AG10803 (cell line): ENCODE measurements around the gene HEXA.
"Not testable (repeated sequence)": the region's sequence is repeated elsewhere in the genome, so short reads cannot be mapped to it uniquely, and the experiment has no call there.

ENCODE experiments used
- DNase-seq: peaks from one replicate; pipeline ENCODE4 v3.0.0; 2010; ENCODE audit warnings: low read depth
- H3K4me3 ChIP-seq: 2 replicates; pipeline ENCODE4 v1.5.1; 2011; ENCODE audit warnings: mild to moderate bottlenecking, low read length, control low read depth
- TF ChIP-seq, protein P1 (sequence below): conservative IDR thresholded peaks from 2 replicates; pipeline ENCODE4 v1.5.1; 2011; ENCODE audit warnings: mild to moderate bottlenecking, low read length, control low read depth, inconsistent platforms

HEXA gene

DNA sequence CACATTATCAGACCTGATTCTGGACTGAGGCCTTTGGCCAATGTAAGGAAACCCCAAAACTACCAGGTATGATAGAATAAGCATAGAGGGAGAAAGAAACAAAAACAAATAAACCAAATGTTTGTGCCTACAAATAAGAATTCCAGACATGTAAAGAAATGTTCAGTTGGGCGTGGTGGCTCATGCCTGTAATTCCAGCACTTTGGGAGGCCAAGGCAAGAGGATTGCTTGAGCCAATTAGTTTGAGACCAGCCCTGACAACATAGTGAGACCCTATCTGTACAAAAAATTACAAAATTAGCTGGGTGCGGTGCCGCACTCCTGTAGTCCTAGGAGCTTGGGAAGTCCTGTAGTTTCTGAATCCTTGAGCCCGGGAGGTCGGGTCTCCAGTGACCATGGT lies 35.3 kb upstream of the HEXA start:
- no peak for DNase-seq
- no peak overlapping the region for H3K4me3 ChIP-seq
- TF ChIP-seq, protein P1, sequence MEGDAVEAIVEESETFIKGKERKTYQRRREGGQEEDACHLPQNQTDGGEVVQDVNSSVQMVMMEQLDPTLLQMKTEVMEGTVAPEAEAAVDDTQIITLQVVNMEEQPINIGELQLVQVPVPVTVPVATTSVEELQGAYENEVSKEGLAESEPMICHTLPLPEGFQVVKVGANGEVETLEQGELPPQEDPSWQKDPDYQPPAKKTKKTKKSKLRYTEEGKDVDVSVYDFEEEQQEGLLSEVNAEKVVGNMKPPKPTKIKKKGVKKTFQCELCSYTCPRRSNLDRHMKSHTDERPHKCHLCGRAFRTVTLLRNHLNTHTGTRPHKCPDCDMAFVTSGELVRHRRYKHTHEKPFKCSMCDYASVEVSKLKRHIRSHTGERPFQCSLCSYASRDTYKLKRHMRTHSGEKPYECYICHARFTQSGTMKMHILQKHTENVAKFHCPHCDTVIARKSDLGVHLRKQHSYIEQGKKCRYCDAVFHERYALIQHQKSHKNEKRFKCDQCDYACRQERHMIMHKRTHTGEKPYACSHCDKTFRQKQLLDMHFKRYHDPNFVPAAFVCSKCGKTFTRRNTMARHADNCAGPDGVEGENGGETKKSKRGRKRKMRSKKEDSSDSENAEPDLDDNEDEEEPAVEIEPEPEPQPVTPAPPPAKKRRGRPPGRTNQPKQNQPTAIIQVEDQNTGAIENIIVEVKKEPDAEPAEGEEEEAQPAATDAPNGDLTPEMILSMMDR: no peak

GRCh38 chr15:72406936-72407335 lies 31.1 kb upstream of the HEXA start:
- DNase-seq: no peak

GRCh38 chr15:72404841-72405240 lies 29.0 kb upstream of the HEXA start:
- TF ChIP-seq, protein P1: no peak

More at GRCh38 chr15:72406936-72407335, 31.1 kb upstream of the HEXA start:
- TF ChIP-seq, protein P1: no peak
- H3K4me3 ChIP-seq: no peak overlapping the region

GRCh38 chr15:72404356-72404755 lies 28.5 kb upstream of the HEXA start:
- no peak overlapping the region for H3K4me3 ChIP-seq
- no peak for DNase-seq
- TF ChIP-seq, protein P1: no peak

More at GRCh38 chr15:72404841-72405240, 29.0 kb upstream of the HEXA start:
- no peak for DNase-seq
- no peak overlapping the region for H3K4me3 ChIP-seq

GRCh38 chr15:72402726-72403125 lies 26.9 kb upstream of the HEXA start:
- DNase-seq: no peak
- H3K4me3 ChIP-seq: no peak overlapping the region
- TF ChIP-seq, protein P1: no peak

DNA sequence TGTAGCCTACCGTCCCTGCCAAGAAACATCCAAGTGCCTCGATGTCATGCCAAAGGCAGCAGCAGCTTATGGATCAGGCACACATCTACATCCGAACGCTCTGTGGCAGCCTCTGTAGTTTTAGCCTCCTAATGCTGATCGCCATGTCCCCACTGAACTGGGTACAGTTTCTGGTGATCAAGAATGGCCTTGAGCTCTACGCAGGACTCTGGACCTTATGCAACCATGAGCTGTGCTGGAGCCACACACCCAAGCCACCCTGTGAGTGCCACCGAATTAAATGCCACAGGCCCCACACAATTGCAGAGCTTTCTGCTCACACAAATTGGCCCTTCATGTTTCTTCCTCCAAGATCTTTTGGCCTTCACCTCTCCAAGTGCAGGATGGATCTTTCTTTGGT lies 22.8 kb upstream of the HEXA start:
- TF ChIP-seq, protein P1: no peak

GRCh38 chr15:72397796-72398588 lies 22.2 kb upstream of the HEXA start, which contains the start of gene TMEM202:
TMEM202 (plus strand) TSS chr15:72398305; CDS start chr15:72398327, 22 bp downstream.
- DNase-seq: no peak
- H3K4me3 ChIP-seq: no peak within 1 kb of the TSS
- TF ChIP-seq, protein P1: no peak

More for the DNA sequence above, 22.8 kb upstream of the HEXA start:
- no peak overlapping the region for H3K4me3 ChIP-seq
- DNase-seq: no peak

- not testable (repeated sequence) for DNase-seq, H3K4me3 ChIP-seq
These were observed 20.5 kb upstream of the HEXA start for GRCh38 chr15:72396331-72396730.
